Measurements from ENCODE around the gene ZNF560.
"Not testable (repeated sequence)": the region's sequence is repeated elsewhere in the genome, so short reads cannot be mapped to it uniquely, and the experiment has no call there.

- TF ChIP-seq ATF2 (CRISPR knock-in tag; IDR thresholded peaks at IDR 0.05; ENCODE audit: borderline replicate concordance, low read depth); ARID4B (CRISPR knock-in tag; IDR thresholded peaks at IDR 0.05; ENCODE audit: borderline replicate concordance); NFYB (CRISPR knock-in tag; conservative IDR thresholded peaks at IDR 0.05; ENCODE audit: low read depth); GABPB1 (CRISPR knock-in tag; IDR thresholded peaks at IDR 0.05); OVOL2 (CRISPR knock-in tag; IDR thresholded peaks at IDR 0.05; ENCODE audit: borderline replicate concordance); MAX (CRISPR knock-in tag; IDR thresholded peaks at IDR 0.05); TCF7 (CRISPR knock-in tag; IDR thresholded peaks at IDR 0.05; ENCODE audit: low read depth); TP53 (CRISPR knock-in tag; IDR thresholded peaks at IDR 0.05); CTCF (IDR thresholded peaks at IDR 0.05); CREB1 (CRISPR knock-in tag; IDR thresholded peaks at IDR 0.05); RELA (CRISPR knock-in tag; IDR thresholded peaks at IDR 0.05; ENCODE audit: borderline replicate concordance); ZNF121 (CRISPR knock-in tag; IDR thresholded peaks at IDR 0.05): not testable (repeated sequence)
These were observed 40.8 kb upstream of the ZNF560 start for GRCh38 chr19:9539201-9539600.
